Endothelial cell (in vitro differentiated cells): ENCODE data around the gene EFNA5. TPM values are rescaled to one million over a fixed set of nuclear protein-coding genes. Genes with fewer than 3 reads are reported as not detected.

Experiments
- DNase-seq: peaks from one replicate; pipeline ENCODE4 v3.0.0; 2021; ENCODE audit warnings: low spot score
- H3K27ac Mint-ChIP-seq: one replicate; pipeline ENCODE4 v1.8.0; 2021; ENCODE audit warnings: mixed read lengths, inconsistent platforms; ENCODE audit not compliant: unreplicated experiment
- H3K27me3 Mint-ChIP-seq: one replicate; pipeline ENCODE4 v1.8.0; 2021; ENCODE audit warnings: mild to moderate bottlenecking, moderate library complexity, mixed read lengths, inconsistent platforms; ENCODE audit not compliant: unreplicated experiment
- H3K36me3 Mint-ChIP-seq: one replicate; pipeline ENCODE4 v1.8.0; 2021; ENCODE audit warnings: mild to moderate bottlenecking, low read depth, mixed read lengths, inconsistent platforms; ENCODE audit not compliant: unreplicated experiment
- H3K4me1 Mint-ChIP-seq: one replicate; pipeline ENCODE4 v1.8.0; 2021; ENCODE audit warnings: mild to moderate bottlenecking, mixed read lengths, inconsistent platforms; ENCODE audit not compliant: unreplicated experiment
- H3K4me3 Mint-ChIP-seq: one replicate; pipeline ENCODE4 v1.8.0; 2021; ENCODE audit warnings: mild to moderate bottlenecking, mixed read lengths, inconsistent platforms; ENCODE audit not compliant: unreplicated experiment
- H3K9me3 Mint-ChIP-seq: one replicate; pipeline ENCODE4 v1.8.0; 2021; ENCODE audit warnings: mixed read lengths, inconsistent platforms; ENCODE audit not compliant: unreplicated experiment
- CTCF ChIP-seq: fragments of 200-600 bp; sonication (generic); IDR thresholded peaks from one replicate; pipeline ENCODE4 v1.5.0; 2021; ENCODE audit warnings: antibody characterized with exemption; ENCODE audit not compliant: unreplicated experiment
- long read RNA-seq: library from polyadenylated mRNA; unstranded; transcript quantifications from one replicate; pipeline ENCODE4 v2.0.0, GENCODE V29; 2020; ENCODE audit not compliant: unreplicated experiment
- total RNA-seq: library from RNA; stranded (reverse); fragmentation: NEBNext Ultra II Directional; extraction: Animal tissue kit (Norgen Biotek cat#: 25700); gene quantifications from one replicate; pipeline ENCODE4 v1.2.1, GENCODE V29; 2021; ENCODE audit not compliant: unreplicated experiment

EFNA5 gene
- 8.8 TPM for total RNA-seq
- long read RNA-seq, partial matches to known transcripts = 0 of 7 reads
- long read RNA-seq, other reads (novel, unspliced or antisense) = 7 of 7 reads

- TF ChIP-seq CTCF = no peak
- DNase-seq = peak; percentile 55
- Mint-ChIP-seq H3K9me3 (no peaks in the 10 kb centered on the region), H3K36me3 (no peaks in the 10 kb centered on the region), H3K4me3 (peak within 1 kb of the TSS; percentile 94), H3K4me1 (peaks cover 13% of the 10 kb centered on the region), H3K27ac (peak within 1 kb of the TSS; percentile 84), H3K27me3 (peaks cover 18% of the 10 kb centered on the region)
These were observed at the start of gene EFNA5 for GRCh38 chr5:107670932-107671741. Gene EFNA5, minus strand, starts transcription at chr5:107670937.

GRCh38 chr5:107719034-107719606, 48.4 kb upstream of the EFNA5 start:
- no peak overlapping the region for H3K4me3 Mint-ChIP-seq
- no peaks in the 10 kb centered on the region for H3K9me3 Mint-ChIP-seq

GRCh38 chr5:107717816-107718215, 47.1 kb upstream of the EFNA5 start:
- Mint-ChIP-seq H3K27ac (no peak overlapping the region), H3K27me3 (peaks cover 2% of the 10 kb centered on the region), H3K9me3 (no peaks in the 10 kb centered on the region), H3K4me1 (peaks cover 16% of the 10 kb centered on the region), H3K36me3 (no peaks in the 10 kb centered on the region), H3K4me3 (no peak overlapping the region)
- TF ChIP-seq CTCF = no peak
- DNase-seq = no peak

More at GRCh38 chr5:107719034-107719606, 48.4 kb upstream of the EFNA5 start:
- no peak for DNase-seq
- H3K4me1 Mint-ChIP-seq = peaks cover 16% of the 10 kb centered on the region
- no peaks in the 10 kb centered on the region for H3K36me3 Mint-ChIP-seq
- TF ChIP-seq CTCF = no peak
- H3K27me3 Mint-ChIP-seq = peaks cover 2% of the 10 kb centered on the region
- no peak overlapping the region for H3K27ac Mint-ChIP-seq

GRCh38 chr5:107713228-107713627, 42.5 kb upstream of the EFNA5 start:
- no peaks in the 10 kb centered on the region for H3K27me3 Mint-ChIP-seq
- no peaks in the 10 kb centered on the region for H3K9me3 Mint-ChIP-seq
- H3K27ac Mint-ChIP-seq = no peak overlapping the region
- peaks cover 18% of the 10 kb centered on the region for H3K4me1 Mint-ChIP-seq
- TF ChIP-seq CTCF = no peak
- H3K4me3 Mint-ChIP-seq = no peak overlapping the region
- no peak for DNase-seq
- no peaks in the 10 kb centered on the region for H3K36me3 Mint-ChIP-seq

GRCh38 chr5:107712359-107712870, 41.7 kb upstream of the EFNA5 start:
- H3K36me3 Mint-ChIP-seq = no peaks in the 10 kb centered on the region

More at GRCh38 chr5:107712359-107712870, 41.7 kb upstream of the EFNA5 start:
- no peak for TF ChIP-seq CTCF
- H3K9me3 Mint-ChIP-seq = no peaks in the 10 kb centered on the region
- H3K4me3 Mint-ChIP-seq = no peak overlapping the region
- DNase-seq = no peak
- no peak overlapping the region for H3K27ac Mint-ChIP-seq
- peaks cover 18% of the 10 kb centered on the region for H3K4me1 Mint-ChIP-seq
- H3K27me3 Mint-ChIP-seq = no peaks in the 10 kb centered on the region
